ENCODE data around the gene ZSCAN16.

DNA sequence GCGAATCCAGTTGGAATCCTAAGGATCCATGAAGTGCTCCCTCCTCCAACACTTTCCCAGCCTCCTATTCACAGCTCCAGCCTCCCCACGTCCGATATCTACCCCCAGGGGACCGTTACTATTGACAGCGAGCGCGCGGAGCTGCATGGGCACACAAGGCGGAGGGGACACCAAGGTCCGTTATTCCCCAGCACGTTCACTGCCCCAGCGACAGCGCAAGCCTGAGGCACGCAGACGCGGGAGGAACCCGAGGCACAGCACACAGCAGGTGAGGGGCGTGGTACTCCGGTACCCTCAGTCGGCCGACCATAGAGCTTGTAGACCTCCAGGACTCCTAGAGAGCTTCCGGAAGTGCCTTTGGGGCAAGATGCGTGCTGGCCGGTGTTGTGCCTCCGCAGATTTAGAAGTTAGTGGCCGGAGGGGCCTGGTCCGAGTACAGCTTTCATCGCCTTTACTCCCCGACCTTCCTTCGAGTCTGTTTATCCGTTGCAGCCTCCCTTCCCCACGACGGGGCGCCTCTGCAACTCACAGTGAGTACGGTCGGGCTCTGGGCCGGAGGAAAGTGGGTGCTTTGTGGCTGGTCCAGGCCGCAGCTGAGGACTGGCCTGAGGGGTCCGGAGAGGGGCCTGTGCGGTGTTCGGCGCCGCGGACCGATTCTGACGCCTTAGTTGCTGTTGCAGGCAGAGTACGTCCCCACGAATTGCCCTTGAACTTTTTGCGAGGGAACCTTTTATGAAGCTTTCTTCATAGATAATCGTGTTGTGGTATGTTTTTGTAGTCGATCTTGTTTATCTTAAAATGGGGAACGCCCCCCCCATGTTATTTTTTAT lies 17.3 kb downstream of the ZSCAN16 start, which contains the start of gene ZKSCAN8:
- TF ChIP-seq, protein P1, sequence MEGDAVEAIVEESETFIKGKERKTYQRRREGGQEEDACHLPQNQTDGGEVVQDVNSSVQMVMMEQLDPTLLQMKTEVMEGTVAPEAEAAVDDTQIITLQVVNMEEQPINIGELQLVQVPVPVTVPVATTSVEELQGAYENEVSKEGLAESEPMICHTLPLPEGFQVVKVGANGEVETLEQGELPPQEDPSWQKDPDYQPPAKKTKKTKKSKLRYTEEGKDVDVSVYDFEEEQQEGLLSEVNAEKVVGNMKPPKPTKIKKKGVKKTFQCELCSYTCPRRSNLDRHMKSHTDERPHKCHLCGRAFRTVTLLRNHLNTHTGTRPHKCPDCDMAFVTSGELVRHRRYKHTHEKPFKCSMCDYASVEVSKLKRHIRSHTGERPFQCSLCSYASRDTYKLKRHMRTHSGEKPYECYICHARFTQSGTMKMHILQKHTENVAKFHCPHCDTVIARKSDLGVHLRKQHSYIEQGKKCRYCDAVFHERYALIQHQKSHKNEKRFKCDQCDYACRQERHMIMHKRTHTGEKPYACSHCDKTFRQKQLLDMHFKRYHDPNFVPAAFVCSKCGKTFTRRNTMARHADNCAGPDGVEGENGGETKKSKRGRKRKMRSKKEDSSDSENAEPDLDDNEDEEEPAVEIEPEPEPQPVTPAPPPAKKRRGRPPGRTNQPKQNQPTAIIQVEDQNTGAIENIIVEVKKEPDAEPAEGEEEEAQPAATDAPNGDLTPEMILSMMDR (IDR thresholded peaks at IDR 0.05), result no peak
- TF ChIP-seq POLR2A (IDR thresholded peaks at IDR 0.05), result no peak
